ENCODE results near the gene B3GALT5.

The B3GALT5 gene

GRCh38 chr21:39696196-39696595, 83.5 kb downstream of the B3GALT5 start:
- Histone ChIP-seq H3K27ac (ENCODE audit: low read depth, low read length) (no peak overlapping the region), H3K27me3 (ENCODE audit: control insufficient read depth, insufficient read depth, low read length) (no peaks in the 10 kb centered on the region), H3K36me3 (ENCODE audit: control insufficient read depth, insufficient read depth, low read length) (no peaks in the 10 kb centered on the region)

GRCh38 chr21:39696618-39697017, 83.9 kb downstream of the B3GALT5 start:
- H3K36me3 ChIP-seq (ENCODE audit: control insufficient read depth, insufficient read depth, low read length) = no peaks in the 10 kb centered on the region
- no peak overlapping the region for H3K9ac ChIP-seq (ENCODE audit: low read length)
- no peaks in the 10 kb centered on the region for H3K4me1 ChIP-seq (ENCODE audit: control insufficient read depth, insufficient read depth, low read length)
- no peaks in the 10 kb centered on the region for H3K27me3 ChIP-seq (ENCODE audit: control insufficient read depth, insufficient read depth, low read length)
- H3K9me3 ChIP-seq (ENCODE audit: control insufficient read depth, insufficient read depth, low read depth, low read length) = no peaks in the 10 kb centered on the region
- no peak overlapping the region for H3K27ac ChIP-seq (ENCODE audit: low read depth, low read length)
- no peak overlapping the region for H3K4me3 ChIP-seq (ENCODE audit: low read depth, low read length)

More at GRCh38 chr21:39696196-39696595, 83.5 kb downstream of the B3GALT5 start:
- H3K4me3 ChIP-seq (ENCODE audit: low read depth, low read length) = no peak overlapping the region
- H3K9me3 ChIP-seq (ENCODE audit: control insufficient read depth, insufficient read depth, low read depth, low read length) = no peaks in the 10 kb centered on the region
- no peaks in the 10 kb centered on the region for H3K4me1 ChIP-seq (ENCODE audit: control insufficient read depth, insufficient read depth, low read length)
- no peak overlapping the region for H3K9ac ChIP-seq (ENCODE audit: low read length)

GRCh38 chr21:39700318-39700717, 87.6 kb downstream of the B3GALT5 start:
- no peak overlapping the region for H3K27ac ChIP-seq (ENCODE audit: low read depth, low read length)
- no peaks in the 10 kb centered on the region for H3K4me1 ChIP-seq (ENCODE audit: control insufficient read depth, insufficient read depth, low read length)
- 0 out of 2 replicates have a peak, but pooled peaks cover 4% of the 10 kb centered on the region for H3K36me3 ChIP-seq (ENCODE audit: control insufficient read depth, insufficient read depth, low read length)
- no peak overlapping the region for H3K4me3 ChIP-seq (ENCODE audit: low read depth, low read length)
- H3K27me3 ChIP-seq (ENCODE audit: control insufficient read depth, insufficient read depth, low read length) = no peaks in the 10 kb centered on the region
- H3K9ac ChIP-seq (ENCODE audit: low read length) = no peak overlapping the region
- peaks cover 18% of the 10 kb centered on the region for H3K9me3 ChIP-seq (ENCODE audit: control insufficient read depth, insufficient read depth, low read depth, low read length)

- Histone ChIP-seq H3K27me3 (ENCODE audit: control insufficient read depth, insufficient read depth, low read length) (no peaks in the 10 kb centered on the region), H3K4me3 (ENCODE audit: low read depth, low read length) (no peak overlapping the region), H3K9me3 (ENCODE audit: control insufficient read depth, insufficient read depth, low read depth, low read length) (peaks cover 26% of the 10 kb centered on the region), H3K9ac (ENCODE audit: low read length) (no peak overlapping the region), H3K36me3 (ENCODE audit: control insufficient read depth, insufficient read depth, low read length) (0 out of 2 replicates have a peak, but pooled peaks cover 4% of the 10 kb centered on the region), H3K27ac (ENCODE audit: low read depth, low read length) (no peak overlapping the region), H3K4me1 (ENCODE audit: control insufficient read depth, insufficient read depth, low read length) (peaks cover 24% of the 10 kb centered on the region)
These were observed 90.8 kb downstream of the B3GALT5 start for GRCh38 chr21:39703578-39703977.

GRCh38 chr21:39705849-39706248, 93.1 kb downstream of the B3GALT5 start:
- Histone ChIP-seq H3K36me3 (ENCODE audit: control insufficient read depth, insufficient read depth, low read length) (0 out of 2 replicates have a peak, but pooled peaks cover 4% of the 10 kb centered on the region), H3K4me1 (ENCODE audit: control insufficient read depth, insufficient read depth, low read length) (peaks cover 32% of the 10 kb centered on the region), H3K4me3 (ENCODE audit: low read depth, low read length) (no peak overlapping the region), H3K9me3 (ENCODE audit: control insufficient read depth, insufficient read depth, low read depth, low read length) (peaks cover 26% of the 10 kb centered on the region), H3K27ac (ENCODE audit: low read depth, low read length) (no peak overlapping the region), H3K9ac (ENCODE audit: low read length) (no peak overlapping the region), H3K27me3 (ENCODE audit: control insufficient read depth, insufficient read depth, low read length) (no peaks in the 10 kb centered on the region)

- peaks cover 32% of the 10 kb centered on the region for H3K4me1 ChIP-seq (ENCODE audit: control insufficient read depth, insufficient read depth, low read length)
- no peak overlapping the region for H3K4me3 ChIP-seq (ENCODE audit: low read depth, low read length)
- H3K27ac ChIP-seq (ENCODE audit: low read depth, low read length) = peak overlapping the region; percentile 29
- H3K36me3 ChIP-seq (ENCODE audit: control insufficient read depth, insufficient read depth, low read length) = 0 out of 2 replicates have a peak, but pooled peaks cover 4% of the 10 kb centered on the region
- H3K9ac ChIP-seq (ENCODE audit: low read length) = peak overlapping the region; percentile 0
- no peaks in the 10 kb centered on the region for H3K27me3 ChIP-seq (ENCODE audit: control insufficient read depth, insufficient read depth, low read length)
- H3K9me3 ChIP-seq (ENCODE audit: control insufficient read depth, insufficient read depth, low read depth, low read length) = peaks cover 26% of the 10 kb centered on the region
These were observed 94.6 kb downstream of the B3GALT5 start for GRCh38 chr21:39707316-39707715.

GRCh38 chr21:39710866-39711265, 98.1 kb downstream of the B3GALT5 start:
- no peak overlapping the region for H3K9ac ChIP-seq (ENCODE audit: low read length)
- no peak overlapping the region for H3K27ac ChIP-seq (ENCODE audit: low read depth, low read length)
- H3K4me3 ChIP-seq (ENCODE audit: low read depth, low read length) = no peak overlapping the region
- H3K27me3 ChIP-seq (ENCODE audit: control insufficient read depth, insufficient read depth, low read length) = no peaks in the 10 kb centered on the region
- H3K9me3 ChIP-seq (ENCODE audit: control insufficient read depth, insufficient read depth, low read depth, low read length) = peaks cover 7% of the 10 kb centered on the region; the same call in 1 of the 2 replicates
- H3K36me3 ChIP-seq (ENCODE audit: control insufficient read depth, insufficient read depth, low read length) = no peaks in the 10 kb centered on the region
- peaks cover 32% of the 10 kb centered on the region for H3K4me1 ChIP-seq (ENCODE audit: control insufficient read depth, insufficient read depth, low read length)

- peaks cover 20% of the 10 kb centered on the region for H3K4me1 ChIP-seq (ENCODE audit: control insufficient read depth, insufficient read depth, low read length)
- H3K9ac ChIP-seq (ENCODE audit: low read length) = no peak overlapping the region
- H3K27me3 ChIP-seq (ENCODE audit: control insufficient read depth, insufficient read depth, low read length) = no peaks in the 10 kb centered on the region
- no peaks in the 10 kb centered on the region for H3K9me3 ChIP-seq (ENCODE audit: control insufficient read depth, insufficient read depth, low read depth, low read length)
- no peak overlapping the region for H3K27ac ChIP-seq (ENCODE audit: low read depth, low read length)
- H3K36me3 ChIP-seq (ENCODE audit: control insufficient read depth, insufficient read depth, low read length) = no peaks in the 10 kb centered on the region
- no peak overlapping the region for H3K4me3 ChIP-seq (ENCODE audit: low read depth, low read length)
These were observed 99.5 kb downstream of the B3GALT5 start for GRCh38 chr21:39712273-39712672.

GRCh38 chr21:39712976-39713375, 100.2 kb downstream of the B3GALT5 start:
- Histone ChIP-seq H3K4me3 (ENCODE audit: low read depth, low read length) (no peak overlapping the region), H3K9me3 (ENCODE audit: control insufficient read depth, insufficient read depth, low read depth, low read length) (no peaks in the 10 kb centered on the region), H3K4me1 (ENCODE audit: control insufficient read depth, insufficient read depth, low read length) (peaks cover 13% of the 10 kb centered on the region), H3K27ac (ENCODE audit: low read depth, low read length) (no peak overlapping the region), H3K9ac (ENCODE audit: low read length) (no peak overlapping the region), H3K36me3 (ENCODE audit: control insufficient read depth, insufficient read depth, low read length) (no peaks in the 10 kb centered on the region), H3K27me3 (ENCODE audit: control insufficient read depth, insufficient read depth, low read length) (no peaks in the 10 kb centered on the region)

- H3K4me1 ChIP-seq (ENCODE audit: control insufficient read depth, insufficient read depth, low read length) = peaks cover 4% of the 10 kb centered on the region; the same call in 1 of the 2 replicates
These were observed 101.2 kb downstream of the B3GALT5 start for GRCh38 chr21:39713905-39714304.

GRCh38 chr21:39714331-39714730, 101.6 kb downstream of the B3GALT5 start:
- Histone ChIP-seq H3K27me3 (ENCODE audit: control insufficient read depth, insufficient read depth, low read length) (no peaks in the 10 kb centered on the region), H3K36me3 (ENCODE audit: control insufficient read depth, insufficient read depth, low read length) (no peaks in the 10 kb centered on the region), H3K27ac (ENCODE audit: low read depth, low read length) (no peak overlapping the region), H3K4me3 (ENCODE audit: low read depth, low read length) (no peak overlapping the region), H3K4me1 (ENCODE audit: control insufficient read depth, insufficient read depth, low read length) (0 out of 2 replicates have a peak, but pooled peaks cover under 1% of the 10 kb centered on the region), H3K9ac (ENCODE audit: low read length) (no peak overlapping the region), H3K9me3 (ENCODE audit: control insufficient read depth, insufficient read depth, low read depth, low read length) (no peaks in the 10 kb centered on the region)

More at GRCh38 chr21:39713905-39714304, 101.2 kb downstream of the B3GALT5 start:
- H3K27ac ChIP-seq (ENCODE audit: low read depth, low read length) = no peak overlapping the region
- H3K9me3 ChIP-seq (ENCODE audit: control insufficient read depth, insufficient read depth, low read depth, low read length) = no peaks in the 10 kb centered on the region
- no peaks in the 10 kb centered on the region for H3K27me3 ChIP-seq (ENCODE audit: control insufficient read depth, insufficient read depth, low read length)
- no peak overlapping the region for H3K9ac ChIP-seq (ENCODE audit: low read length)
- no peaks in the 10 kb centered on the region for H3K36me3 ChIP-seq (ENCODE audit: control insufficient read depth, insufficient read depth, low read length)
- no peak overlapping the region for H3K4me3 ChIP-seq (ENCODE audit: low read depth, low read length)
